Activated CD8-positive, alpha-beta memory T cell treated with anti-CD3 and anti-CD28 coated beads for 36 hours (primary cell): ENCODE data around the gene STAT3. TPM values are rescaled to one million over a fixed set of nuclear protein-coding genes. Genes with fewer than 3 reads are reported as not detected.
"Not testable (repeated sequence)": the region's sequence is repeated elsewhere in the genome, so short reads cannot be mapped to it uniquely, and the experiment has no call there.

Experiments used
- CTCF ChIA-PET: fragments of 350-600 bp; sonication (Branson Sonifier 250); formaldehyde crosslinking; loops from one replicate; lab custom pipeline; 2021; ENCODE audit warnings: antibody characterized with exemption; lab: Charles Lee
- POLR2A ChIA-PET: fragments of 350-600 bp; sonication (Branson Sonifier 250); formaldehyde crosslinking; loops from one replicate; lab custom pipeline; 2021; ENCODE audit warnings: antibody characterized with exemption; lab: Charles Lee
- total RNA-seq, 2 experiments: library from RNA; stranded (reverse); gene quantifications; one replicate each; pipeline ENCODE4 v1.2.3, GENCODE V29; 2021

STAT3 gene
- total RNA-seq, 2 experiments from 2014 or later, result 179 TPM

- POLR2A ChIA-PET, result interaction anchor here (1.1 kb wide), 1 partner anchor 27 kb away, joined by 3 read pairs; the partner anchor contains the start of gene CAVIN1
- CTCF ChIA-PET, result interaction anchor here (0.7 to 2.9 kb wide), 3 partner anchors 10 to 122 kb away, joined by 3 to 9 read pairs (median 4); no protein-coding TSS in a partner anchor
These were observed 7.4 kb upstream of the STAT3 start for GRCh38 chr17:42395601-42396000.

- ChIA-PET POLR2A (no interaction called here), CTCF (interaction anchor here (1.6 kb wide), 1 partner anchor 8 kb away, joined by 5 read pairs; no protein-coding TSS in a partner anchor)
These were observed 6.6 kb upstream of the STAT3 start for GRCh38 chr17:42394838-42395237.

GRCh38 chr17:42392692-42393415, 4.6 kb upstream of the STAT3 start:
- ChIA-PET CTCF (interaction anchor here (0.5 to 3.1 kb wide), 5 partner anchors 13 to 459 kb away, joined by 3 to 12 read pairs (median 4); no protein-coding TSS in a partner anchor), POLR2A (no interaction called here)

GRCh38 chr17:42391439-42391838, 3.2 kb upstream of the STAT3 start:
- CTCF ChIA-PET, result interaction anchor here (0.6 to 3.1 kb wide), 9 partner anchors 14 to 372 kb away, joined by 3 to 12 read pairs (median 4); no protein-coding TSS in a partner anchor
- POLR2A ChIA-PET, result not testable (repeated sequence)

- ChIA-PET POLR2A (no interaction called here), CTCF (interaction anchor here (1.3 to 2.3 kb wide), 5 partner anchors 14 to 78 kb away, joined by 4 to 15 read pairs (median 10); no protein-coding TSS in a partner anchor)
These were observed 1.7 kb upstream of the STAT3 start for GRCh38 chr17:42389899-42390298.

- ChIA-PET CTCF (interaction anchor here (0.6 to 2.3 kb wide), 11 partner anchors 14 to 101 kb away, joined by 3 to 15 read pairs (median 4); partner anchors contain the start of gene STAT5A), POLR2A (interaction anchor here (0.9 to 1.8 kb wide), 9 partner anchors 10 to 139 kb away, joined by 3 to 19 read pairs (median 4); no protein-coding TSS in a partner anchor)
These were observed 834 bp upstream of the STAT3 start for GRCh38 chr17:42389135-42389417.

GRCh38 chr17:42387661-42388380, 421 bp downstream of the STAT3 start:
- CTCF ChIA-PET, result interaction anchor here (0.6 to 2.3 kb wide), 16 partner anchors 9 to 142 kb away, joined by 3 to 15 read pairs (median 4); partner anchors contain the start of gene STAT5A
- POLR2A ChIA-PET, result interaction anchor here (0.7 to 1.8 kb wide), 7 partner anchors 9 to 139 kb away, joined by 3 to 19 read pairs (median 8); no protein-coding TSS in a partner anchor

- POLR2A ChIA-PET, result no interaction called here
- CTCF ChIA-PET, result interaction anchor here (1.0 kb wide), 1 partner anchor 47 kb away, joined by 3 read pairs; no protein-coding TSS in a partner anchor
These were observed 1.2 kb downstream of the STAT3 start for GRCh38 chr17:42386777-42387657.

GRCh38 chr17:42381898-42382297, 6.3 kb downstream of the STAT3 start:
- CTCF ChIA-PET, result no interaction called here
- POLR2A ChIA-PET, result no interaction called here

- ChIA-PET CTCF (no interaction called here), POLR2A (no interaction called here)
These were observed 7.3 kb downstream of the STAT3 start for GRCh38 chr17:42380935-42381334.

- POLR2A ChIA-PET, result interaction anchor here (1.2 to 1.7 kb wide), 2 partner anchors 10 to 42 kb away, joined by 3 to 8 read pairs; partner anchors contain the start of gene STAT3
- CTCF ChIA-PET, result interaction anchor here (0.6 to 1.9 kb wide), 5 partner anchors 9 to 207 kb away, joined by 3 to 6 read pairs (median 4); partner anchors contain the start of gene STAT3
These were observed 9.2 kb downstream of the STAT3 start for GRCh38 chr17:42378959-42379594.

GRCh38 chr17:42378359-42378958, 9.8 kb downstream of the STAT3 start:
- POLR2A ChIA-PET, result interaction anchor here (0.7 to 1.7 kb wide), 4 partner anchors 10 to 44 kb away, joined by 4 to 9 read pairs (median 6); partner anchors contain the start of gene STAT3
- CTCF ChIA-PET, result interaction anchor here (0.6 to 1.9 kb wide), 5 partner anchors 10 to 486 kb away, joined by 3 to 6 read pairs (median 4); partner anchors contain the start of gene STAT3

GRCh38 chr17:42373896-42374295, 14.3 kb downstream of the STAT3 start:
- ChIA-PET CTCF (interaction anchor here (0.7 to 1.0 kb wide), 2 partner anchors 10 to 32 kb away, joined by 3 to 4 read pairs; no protein-coding TSS in a partner anchor), POLR2A (interaction anchor here (0.5 to 0.6 kb wide), 2 partner anchors 183 to 443 kb away, joined by 3 read pairs; no protein-coding TSS in a partner anchor)

GRCh38 chr17:42372142-42372541, 16.1 kb downstream of the STAT3 start:
- CTCF ChIA-PET, result interaction anchor here (0.9 kb wide), 1 partner anchor 16 kb away, joined by 3 read pairs; no protein-coding TSS in a partner anchor
- POLR2A ChIA-PET, result interaction anchor here (0.6 kb wide), 1 partner anchor 129 kb away, joined by 5 read pairs; no protein-coding TSS in a partner anchor

GRCh38 chr17:42368797-42369561, 19.3 kb downstream of the STAT3 start:
- POLR2A ChIA-PET, result interaction anchor here (0.7 kb wide), 1 partner anchor 28 kb away, joined by 3 read pairs; no protein-coding TSS in a partner anchor
- CTCF ChIA-PET, result interaction anchor here (0.5 to 1.2 kb wide), 3 partner anchors 19 to 210 kb away, joined by 3 to 5 read pairs (median 3); partner anchors contain the start of gene STAT3

GRCh38 chr17:42368310-42368709, 19.9 kb downstream of the STAT3 start:
- ChIA-PET POLR2A (interaction anchor here (0.7 kb wide), 1 partner anchor 28 kb away, joined by 3 read pairs; no protein-coding TSS in a partner anchor), CTCF (interaction anchor here (0.6 kb wide), 1 partner anchor 210 kb away, joined by 3 read pairs; no protein-coding TSS in a partner anchor)
